Neural progenitor cell (in vitro differentiated cells): ENCODE results near the gene CENPP. TPM values are rescaled to one million over a fixed set of nuclear protein-coding genes. Genes with fewer than 3 reads are reported as not detected.

Source experiments
- DNase-seq: peaks from one replicate; pipeline ENCODE4 v3.0.0-alpha.2; 2016; ENCODE audit warnings: low spot score
- H2AFZ ChIP-seq: fragments of 200-600 bp; sonication (generic); replicated peaks from 2 replicates; pipeline ENCODE4 v1.6.1; 2016; ENCODE audit warnings: antibody characterized with exemption
- H3F3A ChIP-seq: fragments of 200-600 bp; sonication (generic); 2 replicates; pipeline ENCODE4 v1.6.1; 2016; ENCODE audit warnings: antibody characterized with exemption, low read depth
- H3K27ac ChIP-seq: fragments of 200-600 bp; sonication (generic); 2 replicates; pipeline ENCODE4 v1.5.1; 2016; ENCODE audit warnings: mild to moderate bottlenecking
- H3K27me3 ChIP-seq: fragments of 200-600 bp; sonication (generic); 2 replicates; pipeline ENCODE4 v1.6.1; 2016; ENCODE audit warnings: mild to moderate bottlenecking, moderate library complexity
- H3K36me3 ChIP-seq: fragments of 200-600 bp; sonication (generic); 2 replicates; pipeline ENCODE4 v1.5.1; 2016
- H3K4me1 ChIP-seq: fragments of 200-600 bp; sonication (generic); 2 replicates; pipeline ENCODE4 v1.6.1; 2016; ENCODE audit warnings: mixed run types
- H3K4me2 ChIP-seq: fragments of 200-600 bp; sonication (generic); 2 replicates; pipeline ENCODE4 v1.6.1; 2016
- H3K4me3 ChIP-seq: fragments of 200-600 bp; sonication (generic); 2 replicates; pipeline ENCODE4 v1.5.1; 2016
- H3K79me2 ChIP-seq: fragments of 200-600 bp; sonication (generic); 2 replicates; pipeline ENCODE4 v1.6.1; 2016; ENCODE audit warnings: low read depth
- H3K9ac ChIP-seq: fragments of 200-600 bp; sonication (generic); 2 replicates; pipeline ENCODE4 v1.6.1; 2016
- H3K9me3 ChIP-seq: fragments of 200-600 bp; sonication (generic); 2 replicates; pipeline ENCODE4 v1.5.1; 2016; ENCODE audit warnings: low read depth
- H4K20me1 ChIP-seq: fragments of 200-600 bp; sonication (generic); 2 replicates; pipeline ENCODE4 v1.6.1; 2016; ENCODE audit warnings: low read depth
- H3K27ac Mint-ChIP-seq: 3 replicates; pipeline ENCODE4 v1.8.0; 2021; ENCODE audit warnings: mixed read lengths
- H3K27me3 Mint-ChIP-seq: 2 replicates; pipeline ENCODE4 v1.8.0; 2022; ENCODE audit warnings: low read depth, mild to moderate bottlenecking, inconsistent platforms, moderate library complexity, mixed read lengths; ENCODE audit not compliant: insufficient read depth
- H3K36me3 Mint-ChIP-seq: 3 replicates; pipeline ENCODE4 v1.8.0; 2021; ENCODE audit warnings: mixed read lengths
- H3K4me1 Mint-ChIP-seq: 3 replicates; pipeline ENCODE4 v1.8.0; 2021; ENCODE audit warnings: mixed read lengths
- H3K4me3 Mint-ChIP-seq: 3 replicates; pipeline ENCODE4 v1.8.0; 2021; ENCODE audit warnings: mild to moderate bottlenecking, moderate library complexity, mixed read lengths
- H3K9me3 Mint-ChIP-seq: 3 replicates; pipeline ENCODE4 v1.8.0; 2020; ENCODE audit warnings: mixed read lengths
- EZH2 ChIP-seq: fragments of 200-600 bp; sonication (generic); IDR thresholded peaks from 2 replicates; pipeline ENCODE4 v1.6.1; 2017; ENCODE audit warnings: antibody characterized with exemption, mild to moderate bottlenecking, moderate library complexity
- EZH2phosphoT487 ChIP-seq: fragments of 200-600 bp; sonication (generic); IDR thresholded peaks from 2 replicates; pipeline ENCODE4 v1.6.1; 2017; ENCODE audit warnings: antibody characterized with exemption
- total RNA-seq: library from RNA; depleted of rRNA; stranded (reverse); fragments of >200 nt; gene quantifications from 2 replicates; pipeline ENCODE4 v1.2.3, GENCODE V29; 2015; ENCODE audit warnings: low replicate concordance
- TF ChIP-seq, protein P1 (sequence below): fragments of 200-600 bp; sonication (generic); IDR thresholded peaks from 2 replicates; pipeline ENCODE4 v1.5.1; 2017; ENCODE audit warnings: antibody characterized with exemption, mild to moderate bottlenecking

Gene CENPP
- total RNA-seq, 1 donor from 2014 or later: 10.7 TPM

GRCh38 chr9:92655896-92656536, 330.3 kb downstream of the CENPP start:
- TF ChIP-seq, protein P1, sequence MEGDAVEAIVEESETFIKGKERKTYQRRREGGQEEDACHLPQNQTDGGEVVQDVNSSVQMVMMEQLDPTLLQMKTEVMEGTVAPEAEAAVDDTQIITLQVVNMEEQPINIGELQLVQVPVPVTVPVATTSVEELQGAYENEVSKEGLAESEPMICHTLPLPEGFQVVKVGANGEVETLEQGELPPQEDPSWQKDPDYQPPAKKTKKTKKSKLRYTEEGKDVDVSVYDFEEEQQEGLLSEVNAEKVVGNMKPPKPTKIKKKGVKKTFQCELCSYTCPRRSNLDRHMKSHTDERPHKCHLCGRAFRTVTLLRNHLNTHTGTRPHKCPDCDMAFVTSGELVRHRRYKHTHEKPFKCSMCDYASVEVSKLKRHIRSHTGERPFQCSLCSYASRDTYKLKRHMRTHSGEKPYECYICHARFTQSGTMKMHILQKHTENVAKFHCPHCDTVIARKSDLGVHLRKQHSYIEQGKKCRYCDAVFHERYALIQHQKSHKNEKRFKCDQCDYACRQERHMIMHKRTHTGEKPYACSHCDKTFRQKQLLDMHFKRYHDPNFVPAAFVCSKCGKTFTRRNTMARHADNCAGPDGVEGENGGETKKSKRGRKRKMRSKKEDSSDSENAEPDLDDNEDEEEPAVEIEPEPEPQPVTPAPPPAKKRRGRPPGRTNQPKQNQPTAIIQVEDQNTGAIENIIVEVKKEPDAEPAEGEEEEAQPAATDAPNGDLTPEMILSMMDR: no peak
- TF ChIP-seq EZH2phosphoT487: no peak
- TF ChIP-seq EZH2: no peak
- H3K27ac ChIP-seq: no peak overlapping the region
- Mint-ChIP-seq H3K27ac (no peak overlapping the region), H3K4me3 (no peak overlapping the region), H3K27me3 (peaks cover 2% of the 10 kb centered on the region), H3K9me3 (no peaks in the 10 kb centered on the region), H3K36me3 (peaks cover 12% of the 10 kb centered on the region), H3K4me1 (peaks cover 12% of the 10 kb centered on the region)
- H2AFZ ChIP-seq: no peak overlapping the region
- H4K20me1 ChIP-seq: peaks cover 41% of the 10 kb centered on the region
- no peak for DNase-seq
- H3K4me1 ChIP-seq: peaks cover 14% of the 10 kb centered on the region
- H3K4me2 ChIP-seq: no peak overlapping the region
- no peaks in the 10 kb centered on the region for H3K36me3 ChIP-seq
- H3F3A ChIP-seq: peaks cover 7% of the 10 kb centered on the region
- H3K4me3 ChIP-seq: no peak overlapping the region
- peaks cover 7% of the 10 kb centered on the region for H3K79me2 ChIP-seq
- H3K9me3 ChIP-seq: no peaks in the 10 kb centered on the region
- H3K9ac ChIP-seq: no peak overlapping the region
- no peaks in the 10 kb centered on the region for H3K27me3 ChIP-seq

GRCh38 chr9:92656537-92656925, 330.8 kb downstream of the CENPP start:
- Mint-ChIP-seq H3K9me3 (no peaks in the 10 kb centered on the region), H3K4me3 (no peak overlapping the region), H3K4me1 (peaks cover 12% of the 10 kb centered on the region), H3K27ac (no peak overlapping the region), H3K27me3 (peaks cover 2% of the 10 kb centered on the region), H3K36me3 (peaks cover 12% of the 10 kb centered on the region)
- no peak overlapping the region for H3K4me3 ChIP-seq
- H3K79me2 ChIP-seq: peaks cover 7% of the 10 kb centered on the region
- H3K9ac ChIP-seq: no peak overlapping the region
- no peak overlapping the region for H3K27ac ChIP-seq
- no peaks in the 10 kb centered on the region for H3K9me3 ChIP-seq
- H3K36me3 ChIP-seq: no peaks in the 10 kb centered on the region
- no peak overlapping the region for H2AFZ ChIP-seq
- no peak for DNase-seq
- H3K4me2 ChIP-seq: no peak overlapping the region
- no peaks in the 10 kb centered on the region for H3K27me3 ChIP-seq
- no peak for TF ChIP-seq EZH2
- TF ChIP-seq EZH2phosphoT487: no peak
- TF ChIP-seq, protein P1: no peak
- peaks cover 7% of the 10 kb centered on the region for H3F3A ChIP-seq
- peaks cover 14% of the 10 kb centered on the region for H3K4me1 ChIP-seq
- peaks cover 46% of the 10 kb centered on the region for H4K20me1 ChIP-seq

DNA sequence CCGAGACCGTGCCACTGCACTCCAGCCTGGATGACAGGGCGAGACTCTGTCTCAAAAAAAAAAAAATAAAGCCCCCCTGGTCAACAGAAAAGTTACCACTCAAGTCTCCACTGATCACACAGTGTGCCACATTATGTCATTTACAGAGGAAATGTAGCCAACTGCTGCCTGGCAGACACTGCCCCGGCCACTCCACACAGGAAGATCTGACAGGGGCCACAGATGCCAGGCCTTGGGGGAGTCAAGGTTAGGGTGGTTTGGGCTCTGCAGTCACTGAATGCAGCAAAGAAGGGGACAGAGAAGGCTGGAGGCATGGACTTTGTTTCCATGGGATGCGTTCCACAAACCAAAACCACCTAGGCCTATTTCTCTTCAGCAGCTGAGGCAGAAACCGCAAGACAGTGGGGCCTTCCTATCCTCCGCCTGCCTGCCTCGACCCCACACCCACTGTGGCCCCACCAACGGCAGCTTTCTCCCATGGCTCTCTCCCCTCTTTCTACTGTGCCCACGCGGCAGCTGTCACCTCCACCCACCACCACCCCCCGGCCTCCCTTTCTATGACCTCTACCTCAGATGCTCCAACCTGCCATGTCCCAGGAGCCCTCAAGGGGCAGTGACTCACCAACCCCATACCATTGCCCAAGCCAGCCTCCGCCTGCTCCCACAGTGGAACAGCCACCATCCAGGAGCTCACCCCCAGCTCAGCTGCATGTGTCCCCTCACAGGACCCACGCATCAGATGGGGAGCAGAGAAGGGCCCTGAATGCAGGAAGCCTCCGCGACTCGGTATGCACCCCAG, 331.7 kb downstream of the CENPP start:
- no peak for DNase-seq
- H2AFZ ChIP-seq: no peak overlapping the region
- H3K36me3 Mint-ChIP-seq: peaks cover 12% of the 10 kb centered on the region
- H3K27ac Mint-ChIP-seq: no peak overlapping the region
- peaks cover 2% of the 10 kb centered on the region for H3K27me3 Mint-ChIP-seq
- no peak overlapping the region for H3K4me2 ChIP-seq
- no peaks in the 10 kb centered on the region for H3K36me3 ChIP-seq
- H3K9me3 ChIP-seq: no peaks in the 10 kb centered on the region
- H3K9ac ChIP-seq: no peak overlapping the region
- no peak overlapping the region for H3K27ac ChIP-seq
- H3K4me1 Mint-ChIP-seq: peaks cover 12% of the 10 kb centered on the region
- H3K79me2 ChIP-seq: peaks cover 7% of the 10 kb centered on the region
- H3K9me3 Mint-ChIP-seq: no peaks in the 10 kb centered on the region
- peaks cover 7% of the 10 kb centered on the region for H3F3A ChIP-seq
- no peaks in the 10 kb centered on the region for H3K27me3 ChIP-seq
- H3K4me1 ChIP-seq: peaks cover 14% of the 10 kb centered on the region
- no peak overlapping the region for H3K4me3 Mint-ChIP-seq
- H3K4me3 ChIP-seq: no peak overlapping the region
- H4K20me1 ChIP-seq: peaks cover 56% of the 10 kb centered on the region
- TF ChIP-seq, protein P1: no peak
- no peak for TF ChIP-seq EZH2phosphoT487
- TF ChIP-seq EZH2: no peak
